NCI-H187 (cell line): ENCODE results near the gene APOLD1.
A peak's percentile ranks its signal among the peaks of the same experiment; 100 is the strongest.
"Not testable (repeated sequence)": the region's sequence is repeated elsewhere in the genome, so short reads cannot be mapped to it uniquely, and the experiment has no call there.

Experiments used
- DNase-seq, 2 experiments: peaks; one replicate each; lab custom pipeline; 2025; lab: John Stamatoyannopoulos, UW

Gene APOLD1

GRCh38 chr12:12807970-12808702 is 22.7 kb downstream of the APOLD1 start:
- DNase-seq, result no peak

GRCh38 chr12:12810553-12811021 is 25.1 kb downstream of the APOLD1 start:
- DNase-seq, result no peak

GRCh38 chr12:12811343-12811742 is 25.9 kb downstream of the APOLD1 start:
- no peak for DNase-seq

DNA sequence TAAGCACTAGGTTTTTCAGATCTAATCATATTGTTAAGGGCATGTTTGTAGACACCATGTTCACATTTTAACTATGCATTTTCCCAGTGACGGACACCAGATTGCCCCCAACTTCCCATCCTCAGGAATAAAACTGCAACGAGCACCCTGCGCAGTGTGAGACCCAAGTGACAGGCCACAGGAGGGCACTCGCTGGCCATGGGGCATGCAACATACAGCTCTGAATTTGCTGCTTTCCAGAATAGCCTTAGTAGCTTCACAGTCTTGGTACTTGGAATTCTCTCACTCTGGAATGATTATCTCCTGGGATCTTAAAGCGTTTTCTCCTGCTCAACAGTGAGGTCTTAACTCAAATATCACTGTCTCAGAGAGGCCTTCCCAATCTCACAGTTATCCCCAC is 26.7 kb downstream of the APOLD1 start:
- DNase-seq, result no peak

- DNase-seq, result no peak
Measured at GRCh38 chr12:12812618-12813119, 27.2 kb downstream of the APOLD1 start.

DNA sequence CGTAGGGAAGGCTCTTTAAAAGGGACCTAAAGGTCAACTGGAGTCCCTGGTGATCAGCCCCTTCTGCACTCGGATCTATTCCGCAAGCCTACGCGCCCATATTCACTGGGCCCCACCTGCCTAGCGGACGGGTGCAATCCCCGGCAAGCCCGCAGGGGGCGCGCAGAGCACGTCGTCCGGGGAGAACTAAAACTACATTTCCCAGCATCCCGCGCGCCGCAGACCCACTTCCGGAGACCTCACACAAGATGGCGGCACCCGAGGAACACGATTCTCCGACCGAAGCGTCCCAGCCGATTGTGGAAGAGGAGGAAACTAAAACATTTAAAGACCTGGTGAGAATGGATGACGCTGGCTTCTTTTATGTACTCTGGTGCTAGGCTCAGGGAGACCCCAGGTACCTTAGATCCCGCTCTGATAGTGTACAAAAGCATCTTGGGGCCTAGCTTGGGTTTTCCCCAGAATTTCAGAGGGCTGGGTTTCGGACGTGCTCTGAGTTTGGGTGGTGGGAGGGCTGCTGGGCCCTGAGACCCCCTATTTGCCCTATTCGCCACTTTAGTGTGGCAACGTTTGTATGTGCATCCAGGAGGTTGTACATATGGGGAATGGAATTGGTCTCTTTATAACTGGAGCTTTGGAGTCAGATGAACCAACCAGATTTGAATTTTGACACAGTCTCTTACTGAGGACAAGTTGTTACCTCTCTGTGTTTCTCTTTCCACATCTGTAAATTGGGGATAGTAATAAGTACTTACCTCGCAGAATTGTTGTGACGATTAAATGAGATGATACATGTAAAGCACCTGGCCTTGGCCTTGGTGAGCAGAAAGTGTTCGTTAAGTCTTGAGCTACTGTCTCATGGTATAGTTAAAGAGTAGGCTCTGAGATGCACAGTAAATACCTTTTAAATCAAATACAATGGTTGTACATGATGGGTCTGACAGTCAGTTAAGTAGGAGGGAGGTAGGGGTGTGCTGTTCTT is 28.0 kb downstream of the APOLD1 start, which contains the start of gene DDX47:
TSS of gene DDX47 (plus strand) at position 227 of the 982 bp plus-strand sequence. CDS start at position 249, 22 bp downstream.
- peak; percentile 81 to 83 for DNase-seq

DNA sequence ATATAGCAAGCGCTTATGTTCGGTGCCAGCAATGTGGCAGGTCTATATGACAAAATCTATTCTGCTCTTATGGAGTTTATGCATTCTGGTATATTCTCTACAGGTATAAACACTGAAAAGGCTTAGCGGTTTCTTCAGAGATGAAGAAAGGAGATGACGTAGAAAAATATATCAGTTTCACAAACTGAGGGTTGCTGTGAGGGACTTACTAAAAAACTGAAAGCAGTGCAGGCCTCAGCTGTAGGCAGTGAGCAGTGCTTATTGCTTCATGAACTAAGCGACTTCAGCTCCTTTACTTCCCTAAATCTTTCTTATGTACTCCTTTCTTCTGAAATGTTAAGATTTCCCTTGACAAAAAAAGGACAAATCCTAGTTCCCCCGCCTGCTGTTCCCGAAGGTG is 32.2 kb downstream of the APOLD1 start:
- DNase-seq, result no peak

- no peak for DNase-seq
Measured at GRCh38 chr12:12818701-12819100, 33.2 kb downstream of the APOLD1 start.

DNA sequence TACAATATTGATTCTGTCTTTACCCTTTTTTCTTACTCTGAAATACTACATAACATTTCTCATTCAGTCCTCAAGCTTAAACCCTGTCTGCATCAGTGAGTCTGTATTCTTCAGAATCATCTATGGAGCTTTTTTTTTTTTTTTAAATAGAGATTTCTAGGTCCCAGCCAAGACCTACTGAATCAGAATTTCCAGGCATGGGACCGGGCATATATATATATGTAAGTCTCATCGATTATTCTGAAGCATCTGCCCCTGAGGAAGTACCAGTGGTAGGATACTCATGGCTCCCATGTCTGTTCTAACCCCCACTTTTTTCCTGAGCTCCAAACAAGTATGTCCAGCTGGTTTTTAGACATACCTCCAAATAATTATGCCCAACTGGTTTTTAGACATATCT is 33.8 kb downstream of the APOLD1 start:
- no peak for DNase-seq

GRCh38 chr12:12819752-12820311 is 34.4 kb downstream of the APOLD1 start:
- no peak for DNase-seq

- DNase-seq, result not testable (repeated sequence)
Measured at GRCh38 chr12:12820376-12820775, 34.9 kb downstream of the APOLD1 start.

DNA sequence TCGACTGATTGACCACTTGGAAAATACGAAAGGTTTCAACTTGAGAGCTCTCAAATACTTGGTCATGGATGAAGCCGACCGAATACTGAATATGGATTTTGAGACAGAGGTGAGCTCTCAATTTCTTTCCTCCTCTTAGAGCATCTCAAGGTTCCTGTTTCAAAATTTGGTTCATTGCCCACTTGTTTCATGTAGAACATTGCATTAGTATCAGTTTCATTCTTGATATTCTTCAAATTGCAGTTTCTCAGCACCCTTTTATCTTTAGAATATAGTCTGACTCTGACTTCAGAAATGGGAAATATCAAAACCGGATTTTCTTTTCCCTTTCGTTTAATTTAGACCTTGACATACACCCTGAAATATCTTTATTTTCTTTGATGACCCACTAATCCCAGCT is 36.5 kb downstream of the APOLD1 start:
- DNase-seq, result no peak

GRCh38 chr12:12822886-12823285 is 37.4 kb downstream of the APOLD1 start:
- no peak for DNase-seq

- no peak for DNase-seq
Measured at GRCh38 chr12:12823300-12823699, 37.8 kb downstream of the APOLD1 start.

DNA sequence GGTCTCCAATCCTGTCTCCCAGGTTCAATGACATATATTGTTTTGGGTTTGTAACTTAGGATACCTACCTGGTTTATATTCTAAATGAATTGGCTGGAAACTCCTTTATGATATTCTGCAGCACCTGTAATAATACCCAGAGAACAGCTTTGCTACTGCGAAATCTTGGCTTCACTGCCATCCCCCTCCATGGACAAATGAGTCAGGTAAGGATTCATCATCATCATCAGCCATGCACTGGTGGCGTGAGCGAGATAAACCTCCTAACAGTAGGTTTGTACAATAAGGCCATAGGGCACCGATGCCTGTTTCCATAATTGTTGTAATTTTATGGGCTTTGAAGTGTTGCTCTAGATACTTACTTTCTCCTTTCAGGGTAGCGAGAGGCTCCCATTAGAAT is 38.4 kb downstream of the APOLD1 start:
- no peak for DNase-seq

DNA sequence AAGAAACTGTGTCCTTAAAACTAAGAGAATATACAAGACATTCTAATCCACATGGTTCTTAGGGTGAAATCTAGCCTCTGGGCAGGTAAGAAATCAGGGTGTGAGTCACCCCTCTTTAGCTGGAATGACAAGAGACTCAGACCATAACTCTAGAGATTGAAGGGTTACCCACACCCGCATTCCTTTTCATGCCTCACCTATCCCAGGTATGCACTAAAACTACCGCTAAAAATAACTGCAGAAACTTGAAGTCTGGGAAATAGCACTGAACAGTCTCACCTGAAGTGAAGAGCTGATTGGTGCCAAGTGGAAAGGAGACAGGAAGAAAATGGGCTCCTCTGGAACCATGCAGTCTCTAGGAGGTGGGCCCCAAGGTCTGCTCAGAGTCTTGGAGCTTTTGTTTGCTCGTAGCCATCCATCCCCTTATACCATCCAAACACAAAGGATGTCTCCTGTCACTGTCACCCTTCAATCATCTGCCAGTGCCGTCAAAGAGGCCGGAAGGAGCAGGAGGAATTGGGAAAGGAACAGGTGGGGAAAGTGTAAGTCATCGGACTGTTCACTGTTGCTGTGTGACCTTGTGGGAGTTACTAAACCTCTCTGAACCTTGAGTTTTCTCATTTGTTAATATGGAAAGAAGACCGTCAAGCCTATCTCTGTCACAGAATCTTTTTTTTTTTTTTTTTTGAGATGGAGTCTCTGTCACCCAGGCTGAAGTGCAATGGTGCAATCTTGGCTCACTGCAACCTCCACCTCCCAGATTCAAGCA is 50.1 kb downstream of the APOLD1 start:
- DNase-seq, result no peak

- DNase-seq, result no peak
Measured at GRCh38 chr12:12836571-12836970, 51.1 kb downstream of the APOLD1 start.

GRCh38 chr12:12837025-12837812 is 51.8 kb downstream of the APOLD1 start:
- no peak for DNase-seq

GRCh38 chr12:12837813-12838153 is 52.3 kb downstream of the APOLD1 start:
- no peak for DNase-seq

- no peak for DNase-seq
Measured at GRCh38 chr12:12839003-12839395, 53.5 kb downstream of the APOLD1 start.

GRCh38 chr12:12839439-12839838 is 54.0 kb downstream of the APOLD1 start:
- DNase-seq, result not testable (repeated sequence)
